Natural killer cell treated with Interleukin-12 subunit alpha and Interleukin-12 subunit beta and Interleukin-15 and Interleukin-18, amount 100 ng/mL, for 72 hours (primary cell): ENCODE results near the gene KRI1. TPM values are rescaled to one million over a fixed set of nuclear protein-coding genes. Genes with fewer than 3 reads are reported as not detected.
A peak's percentile ranks its signal among the peaks of the same experiment; 100 is the strongest.
"Not testable (repeated sequence)": the region's sequence is repeated elsewhere in the genome, so short reads cannot be mapped to it uniquely, and the experiment has no call there.

ENCODE experiments used
- ATAC-seq, 2 donors: fragments of 150-1000 bp; cut with Tn5 transposase in 1 of 2; sonication (Bioruptor Pico), chemical (Tn5 transposase) in 1 of 2; 2 replicates each; pipeline ENCODE4 v1.10.0; 2021
- DNase-seq: peaks from one replicate; pipeline ENCODE4 v3.0.0; 2022; ENCODE audit warnings: low spot score
- H3K27ac Mint-ChIP-seq, 2 donors: 1 replicate in 1 of 2; 2 replicates in 1 of 2; pipeline ENCODE4 v1.8.0; 2022; ENCODE audit warnings: mixed read lengths in 2 of 2, mild to moderate bottlenecking in 1 of 2, moderate library complexity in 1 of 2
- H3K27me3 Mint-ChIP-seq, 2 donors: 1 replicate in 1 of 2; 2 replicates in 1 of 2; pipeline ENCODE4 v1.8.0; 2022; ENCODE audit warnings: mixed read lengths in 2 of 2
- H3K36me3 Mint-ChIP-seq: one replicate; pipeline ENCODE4 v1.8.0; 2022; ENCODE audit warnings: mixed read lengths
- H3K4me1 Mint-ChIP-seq, 2 donors: 1 replicate in 1 of 2; 2 replicates in 1 of 2; pipeline ENCODE4 v1.8.0; 2022; ENCODE audit warnings: low read depth in 2 of 2, mixed read lengths in 2 of 2, mild to moderate bottlenecking in 1 of 2
- H3K4me3 Mint-ChIP-seq: one replicate; pipeline ENCODE4 v1.8.0; 2022; ENCODE audit warnings: mixed read lengths
- H3K9me3 Mint-ChIP-seq: 2 replicates; pipeline ENCODE4 v1.8.0; 2022; ENCODE audit warnings: mixed read lengths
- total RNA-seq, 2 donors: library from RNA; stranded (reverse); gene quantifications; one replicate each; pipeline ENCODE4 v1.2.3, GENCODE V29; 2022

KRI1 gene
- total RNA-seq, 2 donors from 2014 or later, result 50.9 to 89.6 TPM

- no peaks in the 10 kb centered on the region for H3K36me3 Mint-ChIP-seq
- H3K27ac Mint-ChIP-seq, result peak overlapping the region; percentile 96 to 100
- no peaks in the 10 kb centered on the region for H3K27me3 Mint-ChIP-seq
- no peaks in the 10 kb centered on the region for H3K9me3 Mint-ChIP-seq
- peaks cover 46 to 47% of the 10 kb centered on the region in 2 donors for H3K4me1 Mint-ChIP-seq
- ATAC-seq, result peak; percentile 25 to 57
- peak overlapping the region; percentile 93 for H3K4me3 Mint-ChIP-seq
- DNase-seq, result peak; percentile 90
Measured at GRCh38 chr19:10566658-10567410, 1.0 kb upstream of the KRI1 start.

- no peaks in the 10 kb centered on the region for H3K36me3 Mint-ChIP-seq
- peaks cover 47 to 50% of the 10 kb centered on the region in 2 donors for H3K4me1 Mint-ChIP-seq
- no peaks in the 10 kb centered on the region for H3K27me3 Mint-ChIP-seq
- ATAC-seq, result no peak
- no peak for DNase-seq
- peak overlapping the region; percentile 96 to 100 for H3K27ac Mint-ChIP-seq
- peak overlapping the region; percentile 93 for H3K4me3 Mint-ChIP-seq
- H3K9me3 Mint-ChIP-seq, result no peaks in the 10 kb centered on the region
Measured at GRCh38 chr19:10566408-10566657, 523 bp upstream of the KRI1 start.

GRCh38 chr19:10565028-10565566 lies 713 bp downstream of the KRI1 start:
- peaks cover 4% of the 10 kb centered on the region for H3K36me3 Mint-ChIP-seq
- no peaks in the 10 kb centered on the region for H3K9me3 Mint-ChIP-seq
- DNase-seq (no peak), ATAC-seq (no peak)
- no peaks in the 10 kb centered on the region for H3K27me3 Mint-ChIP-seq
- H3K27ac Mint-ChIP-seq, result peak overlapping the region; percentile 96 to 100
- H3K4me3 Mint-ChIP-seq, result peak overlapping the region; percentile 93
- peaks cover 47 to 50% of the 10 kb centered on the region in 2 donors for H3K4me1 Mint-ChIP-seq

GRCh38 chr19:10562609-10563008 lies 3.2 kb downstream of the KRI1 start:
- no peak for ATAC-seq
- Mint-ChIP-seq H3K27ac (no peak overlapping the region), H3K4me1 (peaks cover 32 to 42% of the 10 kb centered on the region in 2 donors), H3K9me3 (no peaks in the 10 kb centered on the region), H3K27me3 (no peaks in the 10 kb centered on the region), H3K36me3 (peaks cover 4% of the 10 kb centered on the region), H3K4me3 (no peak overlapping the region)
- DNase-seq, result no peak

- H3K27me3 Mint-ChIP-seq, result no peaks in the 10 kb centered on the region
- no peaks in the 10 kb centered on the region for H3K9me3 Mint-ChIP-seq
- peaks cover 4% of the 10 kb centered on the region for H3K36me3 Mint-ChIP-seq
- no peak overlapping the region for H3K4me3 Mint-ChIP-seq
- ATAC-seq (no peak), DNase-seq (no peak)
- peaks cover 14 to 23% of the 10 kb centered on the region in 2 donors for H3K4me1 Mint-ChIP-seq
- H3K27ac Mint-ChIP-seq, result peak overlapping the region in 1 of 2 donors; percentile 47
Measured at GRCh38 chr19:10560154-10560553, 5.7 kb downstream of the KRI1 start.

- H3K36me3 Mint-ChIP-seq, result peaks cover 4% of the 10 kb centered on the region
- H3K4me1 Mint-ChIP-seq, result peaks cover 27 to 35% of the 10 kb centered on the region in 2 donors
- DNase-seq (no peak), ATAC-seq (no peak)
- H3K27me3 Mint-ChIP-seq, result no peaks in the 10 kb centered on the region
- H3K9me3 Mint-ChIP-seq, result no peaks in the 10 kb centered on the region
- no peak overlapping the region for H3K4me3 Mint-ChIP-seq
- peak overlapping the region; percentile 33 to 40 for H3K27ac Mint-ChIP-seq
Measured at GRCh38 chr19:10557603-10558197, 8.1 kb downstream of the KRI1 start.

GRCh38 chr19:10555610-10555973 lies 10.2 kb downstream of the KRI1 start:
- no peaks in the 10 kb centered on the region for H3K27me3 Mint-ChIP-seq
- H3K9me3 Mint-ChIP-seq, result no peaks in the 10 kb centered on the region
- DNase-seq (no peak), ATAC-seq (no peak)
- peak overlapping the region; percentile 47 to 65 for H3K27ac Mint-ChIP-seq
- H3K36me3 Mint-ChIP-seq, result peaks cover 4% of the 10 kb centered on the region
- peaks cover 31 to 41% of the 10 kb centered on the region in 2 donors for H3K4me1 Mint-ChIP-seq
- H3K4me3 Mint-ChIP-seq, result no peak overlapping the region

GRCh38 chr19:10554760-10555609 lies 10.8 kb downstream of the KRI1 start:
- no peak for DNase-seq
- no peaks in the 10 kb centered on the region for H3K27me3 Mint-ChIP-seq
- no peak for ATAC-seq
- H3K9me3 Mint-ChIP-seq, result no peaks in the 10 kb centered on the region
- H3K4me1 Mint-ChIP-seq, result peaks cover 31 to 46% of the 10 kb centered on the region in 2 donors
- peak overlapping the region; percentile 68 for H3K4me3 Mint-ChIP-seq
- peak overlapping the region; percentile 90 to 96 for H3K27ac Mint-ChIP-seq
- H3K36me3 Mint-ChIP-seq, result no peaks in the 10 kb centered on the region

GRCh38 chr19:10553943-10554381 lies 11.8 kb downstream of the KRI1 start:
- Mint-ChIP-seq H3K36me3 (no peaks in the 10 kb centered on the region), H3K27me3 (no peaks in the 10 kb centered on the region), H3K4me1 (peaks cover 31 to 43% of the 10 kb centered on the region in 2 donors), H3K4me3 (peak overlapping the region; percentile 68), H3K9me3 (no peaks in the 10 kb centered on the region), H3K27ac (peak overlapping the region; percentile 90 to 96)
- ATAC-seq (peak; percentile 73), DNase-seq (peak; percentile 75)

GRCh38 chr19:10553087-10553667 lies 12.6 kb downstream of the KRI1 start:
- no peak for ATAC-seq
- Mint-ChIP-seq H3K27ac (peak overlapping the region; percentile 90 to 96), H3K9me3 (no peaks in the 10 kb centered on the region), H3K36me3 (no peaks in the 10 kb centered on the region), H3K4me3 (peak overlapping the region; percentile 68), H3K27me3 (no peaks in the 10 kb centered on the region), H3K4me1 (peaks cover 31 to 43% of the 10 kb centered on the region in 2 donors)
- no peak for DNase-seq

- no peaks in the 10 kb centered on the region for H3K9me3 Mint-ChIP-seq
- H3K36me3 Mint-ChIP-seq, result no peaks in the 10 kb centered on the region
- DNase-seq (no peak), ATAC-seq (peak; percentile 50 to 72)
- peak overlapping the region; percentile 90 to 96 for H3K27ac Mint-ChIP-seq
- H3K4me3 Mint-ChIP-seq, result peak overlapping the region; percentile 68
- no peaks in the 10 kb centered on the region for H3K27me3 Mint-ChIP-seq
- H3K4me1 Mint-ChIP-seq, result peaks cover 31 to 41% of the 10 kb centered on the region in 2 donors
Measured at GRCh38 chr19:10552510-10553053, 13.2 kb downstream of the KRI1 start.

- Mint-ChIP-seq H3K4me3 (no peak overlapping the region), H3K36me3 (no peaks in the 10 kb centered on the region), H3K9me3 (no peaks in the 10 kb centered on the region), H3K27ac (peak overlapping the region; percentile 90 to 96), H3K27me3 (no peaks in the 10 kb centered on the region), H3K4me1 (peaks cover 31 to 41% of the 10 kb centered on the region in 2 donors)
- ATAC-seq, result peak; percentile 47 to 73
- peak; percentile 77 for DNase-seq
Measured at GRCh38 chr19:10551698-10552301, 14.0 kb downstream of the KRI1 start.

- not testable (repeated sequence) for ATAC-seq, H3K27me3 Mint-ChIP-seq, DNase-seq, H3K9me3 Mint-ChIP-seq, H3K4me3 Mint-ChIP-seq, H3K36me3 Mint-ChIP-seq
- peaks cover 30 to 39% of the 10 kb centered on the region in 2 donors for H3K4me1 Mint-ChIP-seq
- H3K27ac Mint-ChIP-seq, result peak overlapping the region; percentile 90 to 96
Measured at GRCh38 chr19:10551006-10551405, 14.8 kb downstream of the KRI1 start.
